SK-N-SH (cell line): ENCODE results near the gene ZNF784. TPM values are rescaled to one million over a fixed set of nuclear protein-coding genes. Genes with fewer than 3 reads are reported as not detected.

Experiments
- CTCF ChIA-PET: fragments of 300-600, 350-600 bp; formaldehyde crosslinking; extraction: SDS; loops from one replicate; lab custom pipeline; 2021; lab: Yijun Ruan, JAX
- POLR2A ChIA-PET: fragments of 350-600 bp; sonication (Branson Sonifier 250); formaldehyde crosslinking; extraction: SDS; loops from one replicate; lab custom pipeline; 2020; ENCODE audit warnings: antibody characterized with exemption, inconsistent platforms; lab: Yijun Ruan, JAX
- DNase-seq: peaks from one replicate; pipeline ENCODE4 v3.0.0; 2012
- H2AFZ ChIP-seq: fragments of 200-600 bp; sonication (generic); 2 replicates; pipeline ENCODE4 v1.8.1; 2016; ENCODE audit warnings: antibody characterized with exemption, mild to moderate bottlenecking, low read depth
- H3F3A ChIP-seq: fragments of 200-600 bp; sonication (generic); replicated peaks from 2 replicates; pipeline ENCODE3; 2016; ENCODE audit warnings: antibody characterized with exemption, mild to moderate bottlenecking; ENCODE audit not compliant: insufficient read depth
- H3K27ac ChIP-seq, 2 experiments: fragments of 200-500 bp in 1 of 2; fragments of 200-600 bp in 1 of 2; sonication (Bioruptor generic) in 1 of 2; sonication (generic), shearing (Covaris generic) in 1 of 2; 2 replicates each; pipeline versions ENCODE4 v1.5.1 to v1.6.1; 2014 to 2016; ENCODE audit warnings: low read depth in 2 of 2, inconsistent platforms in 1 of 2, low read length in 1 of 2, mild to moderate bottlenecking in 1 of 2, mixed read lengths in 1 of 2
- H3K27me3 ChIP-seq: fragments of 200-600 bp; sonication (generic), shearing (Covaris generic); 2 replicates; pipeline ENCODE4 v1.6.1; 2016; ENCODE audit warnings: mixed run types; ENCODE audit not compliant: insufficient read depth
- H3K36me3 ChIP-seq, 2 experiments: fragments of 200-500 bp in 1 of 2; fragments of 200-600 bp in 1 of 2; sonication (Bioruptor generic) in 1 of 2; sonication (generic) in 1 of 2; replicated peaks in 1 of 2; 2 replicates each; pipeline versions ENCODE3 to v1.5.1; 2014 to 2016; ENCODE audit warnings: low read length in 1 of 2, mild to moderate bottlenecking in 1 of 2; ENCODE audit not compliant: insufficient read depth in 2 of 2, control insufficient read depth in 1 of 2
- H3K4me1 ChIP-seq, 2 experiments: fragments of 200-500 bp in 1 of 2; fragments of 200-600 bp in 1 of 2; sonication (Bioruptor generic) in 1 of 2; sonication (generic), shearing (Covaris generic) in 1 of 2; 2 replicates each; pipeline versions ENCODE4 v1.5.1 to v1.6.1; 2014 to 2016; ENCODE audit warnings: low read depth in 1 of 2, low read length in 1 of 2, mixed run types in 1 of 2; ENCODE audit not compliant: insufficient read depth in 2 of 2, control insufficient read depth in 1 of 2
- H3K4me2 ChIP-seq: fragments of 200-600 bp; sonication (generic), shearing (Covaris generic); 2 replicates; pipeline ENCODE4 v1.6.1; 2017; ENCODE audit warnings: mixed run types
- H3K4me3 ChIP-seq, 2 experiments: fragments of 200-500 bp in 1 of 2; fragments of 200-600 bp in 1 of 2; sonication (Bioruptor generic) in 1 of 2; sonication (generic), shearing (Covaris generic) in 1 of 2; 2 replicates each; pipeline versions ENCODE4 v1.5.1 to v1.8.1; 2014 to 2016; ENCODE audit warnings: low read depth in 2 of 2, inconsistent platforms in 1 of 2, low read length in 1 of 2, mild to moderate bottlenecking in 1 of 2, mixed read lengths in 1 of 2, moderate library complexity in 1 of 2
- H3K79me2 ChIP-seq: fragments of 200-600 bp; sonication (generic); 2 replicates; pipeline ENCODE4 v1.8.1; 2017; ENCODE audit warnings: mild to moderate bottlenecking; ENCODE audit not compliant: insufficient read depth
- H3K9ac ChIP-seq: fragments of 200-600 bp; sonication (generic); 2 replicates; pipeline ENCODE4 v1.6.1; 2017; ENCODE audit warnings: mixed run types
- H3K9me2 ChIP-seq: fragments of 200-600 bp; sonication (generic); 2 replicates; pipeline ENCODE4 v1.6.1; 2017; ENCODE audit warnings: mixed run types
- H3K9me3 ChIP-seq: fragments of 200-600 bp; sonication (generic); 2 replicates; pipeline ENCODE4 v1.6.1; 2017; ENCODE audit warnings: mixed run types, mild to moderate bottlenecking, moderate library complexity
- H4K20me1 ChIP-seq: fragments of 200-600 bp; sonication (generic); 2 replicates; pipeline ENCODE4 v1.6.1; 2017; ENCODE audit warnings: mild to moderate bottlenecking, mixed run types; ENCODE audit not compliant: insufficient read depth
- CTCF ChIP-seq: fragments of 200-600 bp; sonication (generic); IDR thresholded peaks from 2 replicates; pipeline ENCODE4 v1.6.1; 2017; ENCODE audit warnings: antibody characterized with exemption, mild to moderate bottlenecking, moderate library complexity
- EZH2phosphoT487 ChIP-seq: fragments of 200-600 bp; sonication (generic); IDR thresholded peaks from 2 replicates; pipeline ENCODE4 v1.6.1; 2017; ENCODE audit warnings: low read depth, mixed run types, mild to moderate bottlenecking, antibody characterized with exemption, moderate library complexity, borderline replicate concordance
- GABPA ChIP-seq: IDR thresholded peaks from 2 replicates; pipeline ENCODE4 v1.4.0; 2012; ENCODE audit warnings: low read depth, mild to moderate bottlenecking
- GATA2 ChIP-seq: sonication (generic); formaldehyde crosslinking; IDR thresholded peaks from 2 replicates; pipeline ENCODE4 v1.5.0; 2020; ENCODE audit warnings: mild to moderate bottlenecking, missing genetic modification reagents
- NFIC ChIP-seq: IDR thresholded peaks from 2 replicates; pipeline ENCODE4 v1.4.0; 2012; ENCODE audit warnings: borderline replicate concordance
- POLR2AphosphoS5 ChIP-seq: IDR thresholded peaks from 2 replicates; pipeline ENCODE4 v1.6.1; 2012; ENCODE audit warnings: low read depth, low read length
- RCOR1 ChIP-seq: fragments of 150-350 bp; IDR thresholded peaks from 2 replicates; pipeline ENCODE4 v1.6.1; 2017; ENCODE audit warnings: antibody characterized with exemption, low read length
- REST ChIP-seq: IDR thresholded peaks from 2 replicates; pipeline ENCODE4 v1.6.1; 2012; ENCODE audit warnings: mild to moderate bottlenecking, low read depth, low read length, moderate library complexity
- RFX5 ChIP-seq: IDR thresholded peaks from 2 replicates; pipeline ENCODE4 v1.6.1; 2012; ENCODE audit warnings: mild to moderate bottlenecking, improper control_type of control experiment, low read length
- RXRA ChIP-seq: IDR thresholded peaks from 2 replicates; pipeline ENCODE4 v1.4.0; 2012; ENCODE audit warnings: low read depth, mild to moderate bottlenecking, borderline replicate concordance
- TCF12 ChIP-seq: IDR thresholded peaks from 2 replicates; pipeline ENCODE4 v1.4.0; 2012
- ZBTB33 ChIP-seq: IDR thresholded peaks from 2 replicates; pipeline ENCODE4 v1.4.0; 2012; ENCODE audit warnings: low read depth, borderline replicate concordance
- WGBS: methylation state at CpG from one replicate; pipeline ENCODE4 v1.1.6; 2017; ENCODE audit warnings: low lambda C conversion rate; 5-methylcytosine and 5-hydroxymethylcytosine counted together
- polyA plus RNA-seq, 3 experiments: library from polyadenylated mRNA; depleted of rRNA; stranded (reverse); fragments of >200 nt; gene quantifications; 2 replicates each; pipeline ENCODE4 v1.2.3, GENCODE V29; 2012

ZNF784 gene
- polyA plus RNA-seq, 1 of the 3 experiments (the other 2 are of a cell fraction), result 5.5 TPM

- TF ChIP-seq EZH2phosphoT487 (no peak), CTCF (no peak), ZBTB33 (no peak), TCF12 (no peak), POLR2AphosphoS5 (peak; percentile 84), RFX5 (no peak), GATA2 (no peak), RXRA (no peak), GABPA (no peak)
Measured at GRCh38 chr19:55624109-55625003, at the start of gene ZNF784 (continued).

GRCh38 chr19:55673889-55674288 lies 49.5 kb upstream of the ZNF784 start:
- CTCF ChIA-PET, result interaction anchor here (1.8 to 2.1 kb wide), 2 partner anchors 11 to 17 kb away, joined by 8 to 9 read pairs; no protein-coding TSS in a partner anchor
- H4K20me1 ChIP-seq, result peaks cover 78% of the 10 kb centered on the region

More at GRCh38 chr19:55673889-55674288, 49.5 kb upstream of the ZNF784 start:
- Histone ChIP-seq H3K9ac (no peak overlapping the region), H3K27me3 (no peaks in the 10 kb centered on the region), H3K4me3 (peak overlapping the region in 1 of 2 experiments; percentile 96; a peak in 2 of 4 replicates), H3K9me3 (no peaks in the 10 kb centered on the region), H2AFZ (no peak overlapping the region), H3K36me3 (peaks cover 19 to 46% of the 10 kb centered on the region in 2 experiments), H3F3A (peaks cover 38% of the 10 kb centered on the region), H3K27ac (peak overlapping the region; percentile 7 to 33; a peak in 3 of 4 replicates), H3K9me2 (no peaks in the 10 kb centered on the region), H3K4me1 (peaks cover 7 to 28% of the 10 kb centered on the region in 2 experiments; a peak in 3 of 4 replicates), H3K4me2 (0 out of 2 replicates have a peak overlapping the region, but pooled peaks have one; percentile 97), H3K79me2 (peaks cover 87% of the 10 kb centered on the region)
- DNase-seq, result no peak
- TF ChIP-seq RCOR1, result no peak
- TF ChIP-seq REST, result no peak
- no peak for TF ChIP-seq NFIC
- POLR2A ChIA-PET, result no interaction called here
- WGBS, result 76% methylated on average over 9 of the region's 15 CpGs
